AG20443 (cell line): ENCODE results near the gene MACF1.
"Not testable (repeated sequence)": the region's sequence is repeated elsewhere in the genome, so short reads cannot be mapped to it uniquely, and the experiment has no call there.

Experiments used
- DNase-seq: peaks from one replicate; pipeline ENCODE4 v3.0.0; 2012; ENCODE audit warnings: low spot score, mixed read lengths

MACF1 gene

DNA sequence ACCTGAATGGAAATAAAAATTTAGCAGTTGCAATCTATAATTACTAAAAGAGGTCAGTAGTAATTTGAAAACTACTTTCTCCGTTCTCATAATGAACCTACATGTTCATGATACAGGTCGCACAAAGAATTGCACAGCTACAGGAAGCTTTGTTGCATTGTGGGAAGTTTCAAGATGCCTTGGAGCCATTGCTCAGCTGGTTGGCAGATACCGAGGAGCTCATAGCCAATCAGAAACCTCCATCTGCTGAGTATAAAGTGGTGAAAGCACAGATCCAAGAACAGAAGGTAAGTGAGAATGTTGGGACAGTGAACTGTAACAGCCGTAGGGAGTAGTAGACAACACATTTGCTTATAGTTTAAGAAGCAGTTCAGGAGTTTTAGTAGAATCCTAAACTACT, 218.1 kb downstream of the MACF1 start:
- DNase-seq = no peak

- DNase-seq = no peak
Measured at GRCh38 chr1:39425151-39425550, 220.7 kb downstream of the MACF1 start.

GRCh38 chr1:39425634-39426033, 221.1 kb downstream of the MACF1 start:
- no peak for DNase-seq

DNA sequence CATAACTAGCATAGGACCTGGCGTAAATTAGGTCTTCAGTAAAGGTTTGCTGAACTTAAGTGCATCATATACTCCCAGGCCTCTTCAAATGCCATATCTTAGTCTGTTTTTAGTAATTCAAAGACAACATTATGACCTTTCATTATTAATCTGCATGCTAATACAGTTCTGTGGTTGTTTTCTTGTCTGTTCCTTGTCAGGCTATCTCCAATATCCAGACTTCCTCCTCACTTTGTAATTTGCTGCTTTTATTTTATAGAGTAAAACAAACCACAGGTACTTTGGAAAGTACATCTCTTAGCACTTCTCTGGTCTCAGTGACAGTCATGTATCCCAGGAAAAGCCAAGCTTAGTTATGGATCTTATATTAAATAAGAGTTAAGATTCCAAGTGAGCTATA, 221.9 kb downstream of the MACF1 start:
- DNase-seq = no peak

GRCh38 chr1:39427374-39427773, 222.9 kb downstream of the MACF1 start:
- DNase-seq = no peak

DNA sequence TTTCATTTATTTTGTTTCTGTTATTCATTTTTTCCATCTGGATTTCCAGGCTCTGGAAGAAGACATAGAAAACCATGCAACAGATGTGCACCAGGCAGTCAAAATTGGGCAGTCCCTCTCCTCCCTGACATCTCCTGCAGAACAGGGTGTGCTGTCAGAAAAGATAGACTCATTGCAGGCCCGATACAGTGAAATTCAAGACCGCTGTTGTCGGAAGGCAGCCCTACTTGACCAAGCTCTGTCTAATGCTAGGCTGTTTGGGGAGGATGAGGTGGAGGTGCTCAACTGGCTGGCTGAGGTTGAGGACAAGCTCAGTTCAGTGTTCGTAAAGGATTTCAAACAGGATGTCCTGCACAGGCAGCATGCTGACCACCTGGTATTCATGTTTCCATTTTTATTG, 223.4 kb downstream of the MACF1 start:
- DNase-seq = no peak

- DNase-seq = no peak
Measured at GRCh38 chr1:39431927-39432326, 227.4 kb downstream of the MACF1 start.

- no peak for DNase-seq
Measured at GRCh38 chr1:39434797-39435395, 230.4 kb downstream of the MACF1 start.

- no peak for DNase-seq
Measured at GRCh38 chr1:39435597-39435996, 231.1 kb downstream of the MACF1 start.

DNA sequence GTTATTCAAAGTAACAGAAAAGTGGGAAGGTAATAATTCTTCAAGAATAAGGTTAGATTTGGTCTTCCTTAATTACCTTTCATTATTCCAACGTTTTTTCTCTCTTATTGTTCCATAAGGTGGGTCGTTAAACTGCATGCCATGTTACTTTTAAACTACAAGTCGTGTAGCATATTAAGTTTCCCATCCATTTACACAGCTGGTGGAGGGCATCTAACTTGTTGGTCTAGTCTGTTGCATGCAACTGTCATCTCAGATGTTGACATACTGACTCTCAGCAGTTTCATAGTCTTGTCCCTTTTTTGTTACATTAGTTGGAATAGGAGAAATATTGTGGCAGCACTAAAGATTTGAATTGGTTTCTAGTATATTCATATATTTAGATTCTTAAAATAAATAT, 232.3 kb downstream of the MACF1 start:
- no peak for DNase-seq

DNA sequence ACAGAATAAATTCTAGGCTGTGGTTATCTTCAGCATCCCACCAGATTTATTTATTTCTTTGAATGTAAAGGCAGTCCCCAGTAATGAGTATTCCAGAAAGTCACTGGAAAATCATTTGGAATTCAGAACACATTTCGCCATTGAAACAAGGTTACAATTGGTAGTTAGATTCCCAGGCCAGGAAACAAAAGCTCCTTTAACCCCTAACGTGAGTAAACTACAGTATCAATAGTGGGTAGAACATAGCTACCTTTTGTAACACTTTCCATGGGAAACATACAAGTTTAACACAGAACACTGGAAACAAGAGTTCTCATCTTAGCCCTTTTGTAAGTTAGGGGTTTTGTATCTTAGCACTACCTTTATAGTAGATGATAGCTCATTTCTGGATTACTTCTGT, 233.5 kb downstream of the MACF1 start:
- DNase-seq = no peak

- no peak for DNase-seq
Measured at GRCh38 chr1:39440856-39441255, 236.4 kb downstream of the MACF1 start.

DNA sequence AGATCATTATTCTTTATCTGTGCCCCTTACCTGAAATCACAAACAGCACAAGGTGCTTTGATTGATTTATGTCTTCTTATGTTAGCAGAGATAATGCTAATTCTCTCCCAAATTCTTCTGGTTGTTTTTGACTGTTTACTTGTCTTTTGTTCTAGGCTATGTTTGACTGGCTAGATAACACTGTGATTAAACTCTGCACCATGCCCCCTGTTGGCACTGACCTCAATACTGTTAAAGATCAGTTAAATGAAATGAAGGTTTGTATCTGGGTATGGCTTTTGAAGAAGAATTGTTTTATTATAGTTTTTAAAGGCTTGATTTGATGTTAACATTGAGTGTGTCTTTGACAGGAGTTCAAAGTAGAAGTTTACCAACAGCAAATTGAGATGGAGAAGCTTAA, 237.3 kb downstream of the MACF1 start:
- no peak for DNase-seq

DNA sequence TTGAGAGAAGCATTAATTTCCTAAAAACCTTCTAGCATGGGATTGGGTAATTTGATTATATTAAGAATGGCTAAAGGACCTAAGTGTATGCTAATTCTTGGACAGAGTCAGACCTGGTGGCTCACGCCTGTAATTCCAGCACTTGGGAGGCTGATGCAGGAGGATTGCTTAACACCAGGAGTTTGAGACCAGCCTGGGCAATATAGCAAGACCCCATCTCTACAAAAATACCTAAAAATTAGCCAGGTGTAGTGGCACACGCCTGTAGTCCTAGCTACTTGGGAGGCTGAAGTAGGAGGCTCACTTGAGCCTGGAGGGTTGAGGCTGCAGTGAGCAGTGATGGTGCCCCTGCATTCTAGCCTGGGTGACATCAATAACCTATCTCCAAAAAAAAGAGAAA, 241.1 kb downstream of the MACF1 start:
- no peak for DNase-seq

DNA sequence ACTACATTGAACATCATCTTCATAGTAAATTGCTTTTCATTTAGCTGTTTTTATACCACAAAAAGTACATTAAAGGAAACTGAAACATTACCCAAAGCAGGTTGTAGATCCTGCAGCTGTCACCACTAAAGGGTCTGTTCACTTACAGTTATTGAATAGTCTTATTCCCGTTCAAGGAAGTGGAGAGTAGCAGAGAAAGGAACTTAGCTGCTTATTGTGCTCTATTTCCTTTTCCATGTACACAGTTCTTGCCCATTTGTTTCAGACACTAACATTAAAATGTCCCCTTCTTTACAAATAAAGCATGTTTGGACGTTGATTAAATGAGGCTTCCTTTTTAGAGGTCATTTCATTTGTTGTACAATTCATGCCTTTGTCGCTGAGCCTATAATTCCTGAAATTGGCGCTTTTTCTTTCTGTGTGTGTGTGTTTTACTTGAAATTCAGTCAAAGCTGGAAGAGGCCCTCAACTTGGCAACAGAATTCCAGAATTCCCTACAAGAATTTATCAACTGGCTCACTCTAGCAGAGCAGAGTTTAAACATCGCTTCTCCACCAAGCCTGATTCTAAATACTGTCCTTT, 242.6 kb downstream of the MACF1 start:
- DNase-seq = no peak

GRCh38 chr1:39450041-39450440, 245.5 kb downstream of the MACF1 start:
- not testable (repeated sequence) for DNase-seq

GRCh38 chr1:39450956-39451606, 246.6 kb downstream of the MACF1 start:
- peak; percentile 41 for DNase-seq

DNA sequence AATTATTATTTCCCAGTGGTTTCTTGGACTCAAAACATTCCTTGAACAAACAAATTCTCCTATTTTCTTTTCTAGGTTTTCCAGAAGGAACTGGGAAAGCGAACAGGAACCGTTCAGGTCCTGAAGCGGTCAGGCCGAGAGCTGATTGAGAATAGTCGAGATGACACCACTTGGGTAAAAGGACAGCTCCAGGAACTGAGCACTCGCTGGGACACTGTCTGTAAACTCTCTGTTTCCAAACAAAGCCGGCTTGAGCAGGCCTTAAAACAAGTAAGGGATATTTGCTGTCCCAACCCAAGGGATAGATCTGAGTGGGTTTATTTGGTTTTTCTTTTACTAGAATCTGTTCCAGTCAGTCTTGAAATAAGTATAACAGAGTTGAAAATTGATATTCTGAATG, 247.6 kb downstream of the MACF1 start:
- no peak for DNase-seq

GRCh38 chr1:39452540-39452939, 248.0 kb downstream of the MACF1 start:
- DNase-seq = no peak

- DNase-seq = peak; percentile 63
Measured at GRCh38 chr1:39453603-39454002, 249.1 kb downstream of the MACF1 start.

DNA sequence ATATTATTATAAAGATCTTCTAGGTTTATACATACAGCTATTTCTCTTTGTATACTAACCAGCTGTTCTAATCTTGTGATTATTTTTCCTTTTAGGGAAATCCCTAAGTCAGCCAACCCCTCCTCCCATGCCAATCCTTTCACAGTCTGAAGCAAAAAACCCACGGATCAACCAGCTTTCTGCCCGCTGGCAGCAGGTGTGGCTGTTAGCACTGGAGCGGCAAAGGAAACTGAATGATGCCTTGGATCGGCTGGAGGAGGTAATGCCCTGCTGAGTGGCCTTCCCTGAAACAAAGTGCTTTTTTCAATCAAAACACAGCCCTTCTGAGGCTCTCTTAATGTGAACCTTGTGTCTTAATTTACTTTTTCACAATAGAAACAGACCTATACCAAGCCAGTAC, 254.5 kb downstream of the MACF1 start:
- no peak for DNase-seq

- DNase-seq = no peak
Measured at GRCh38 chr1:39462074-39462473, 257.6 kb downstream of the MACF1 start.

DNA sequence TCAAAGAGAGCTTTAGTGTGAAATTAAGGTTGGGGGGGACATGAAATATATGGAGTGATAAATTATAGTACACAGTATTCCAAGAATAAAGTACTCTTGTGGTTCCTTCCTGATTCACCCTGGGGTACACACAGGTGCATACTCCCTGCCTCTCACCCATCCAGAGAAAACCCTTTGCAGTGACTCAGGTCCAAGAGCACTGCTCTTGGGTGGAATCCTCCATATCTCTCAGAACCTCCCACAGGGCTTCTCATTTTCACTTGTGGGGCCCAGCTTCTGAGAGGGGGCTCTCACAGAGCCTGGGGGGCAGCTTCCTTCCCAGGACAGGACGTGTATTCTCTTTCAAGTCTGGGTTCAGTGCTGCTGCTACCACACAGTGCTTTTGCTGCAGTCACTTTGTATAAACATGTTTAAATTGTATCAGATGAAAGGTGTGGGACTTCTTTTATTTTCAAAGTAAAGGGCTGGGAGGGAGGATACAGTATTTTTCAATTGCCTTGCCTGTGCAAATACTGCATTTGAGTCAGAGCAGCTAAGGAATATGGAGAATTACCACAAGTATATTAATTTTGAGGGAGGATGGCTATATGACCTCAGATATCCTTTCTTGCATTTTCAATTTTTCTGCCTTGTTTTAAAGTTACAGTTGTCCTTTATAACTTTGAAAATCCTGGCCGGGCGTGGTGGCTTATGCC, 262.1 kb downstream of the MACF1 start:
- DNase-seq = no peak
